PC-9 (cell line): Measurements from ENCODE around the gene MDFIC.

Experiments used
- EZH2 ChIP-seq: fragments of 200-600 bp; sonication (generic); IDR thresholded peaks from 2 replicates; pipeline ENCODE4 v1.8.0; 2017; ENCODE audit warnings: antibody characterized with exemption, low read depth
- TF ChIP-seq, protein P1 (sequence below): fragments of 200-600 bp; sonication (generic); conservative IDR thresholded peaks from 2 replicates; pipeline ENCODE4 v1.6.1; 2017; ENCODE audit warnings: mixed run types, antibody characterized with exemption, mild to moderate bottlenecking, moderate library complexity

DNA sequence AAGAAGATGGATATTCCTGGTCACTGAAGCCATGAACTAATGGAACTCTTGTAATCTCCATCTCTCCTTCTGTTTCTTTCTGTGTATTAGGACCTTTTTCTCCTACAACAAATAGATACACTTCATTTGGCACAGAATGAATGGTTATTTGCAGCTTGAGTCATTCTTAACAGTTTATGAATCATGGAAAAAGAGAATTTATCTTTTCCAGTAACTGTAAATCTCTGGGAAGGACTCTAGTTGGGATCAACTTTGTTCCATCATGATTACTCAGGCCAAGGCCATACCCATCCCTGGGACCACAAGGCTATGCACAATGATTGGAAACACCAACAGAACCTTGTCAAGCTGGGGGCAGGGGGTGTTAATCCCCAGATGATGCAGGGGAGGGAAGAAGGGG lies 36.1 kb upstream of the MDFIC start:
- no peak for TF ChIP-seq EZH2
- TF ChIP-seq, protein P1, sequence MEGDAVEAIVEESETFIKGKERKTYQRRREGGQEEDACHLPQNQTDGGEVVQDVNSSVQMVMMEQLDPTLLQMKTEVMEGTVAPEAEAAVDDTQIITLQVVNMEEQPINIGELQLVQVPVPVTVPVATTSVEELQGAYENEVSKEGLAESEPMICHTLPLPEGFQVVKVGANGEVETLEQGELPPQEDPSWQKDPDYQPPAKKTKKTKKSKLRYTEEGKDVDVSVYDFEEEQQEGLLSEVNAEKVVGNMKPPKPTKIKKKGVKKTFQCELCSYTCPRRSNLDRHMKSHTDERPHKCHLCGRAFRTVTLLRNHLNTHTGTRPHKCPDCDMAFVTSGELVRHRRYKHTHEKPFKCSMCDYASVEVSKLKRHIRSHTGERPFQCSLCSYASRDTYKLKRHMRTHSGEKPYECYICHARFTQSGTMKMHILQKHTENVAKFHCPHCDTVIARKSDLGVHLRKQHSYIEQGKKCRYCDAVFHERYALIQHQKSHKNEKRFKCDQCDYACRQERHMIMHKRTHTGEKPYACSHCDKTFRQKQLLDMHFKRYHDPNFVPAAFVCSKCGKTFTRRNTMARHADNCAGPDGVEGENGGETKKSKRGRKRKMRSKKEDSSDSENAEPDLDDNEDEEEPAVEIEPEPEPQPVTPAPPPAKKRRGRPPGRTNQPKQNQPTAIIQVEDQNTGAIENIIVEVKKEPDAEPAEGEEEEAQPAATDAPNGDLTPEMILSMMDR = no peak
